ENCODE results near the gene MSMO1.

DNA sequence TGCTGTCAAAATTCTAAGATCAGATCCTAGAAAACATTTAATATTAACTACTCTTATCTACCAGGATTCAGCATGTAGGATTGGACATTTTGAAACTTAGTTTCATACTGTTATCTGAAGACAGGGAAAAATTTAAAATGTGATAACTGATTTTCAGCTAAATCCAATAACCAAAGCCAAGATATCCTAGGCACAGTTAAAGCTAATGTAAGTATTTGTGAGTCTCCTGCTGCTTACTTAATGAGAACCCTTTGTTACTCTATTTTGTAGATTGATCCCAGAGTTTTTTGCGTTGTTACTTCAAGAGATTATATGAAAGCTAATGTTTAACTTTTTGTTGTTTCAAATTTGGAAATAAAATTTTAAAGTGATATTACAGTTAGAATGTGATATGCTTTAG is 53.3 kb downstream of the MSMO1 start:
- no peak for TF ChIP-seq ZNF207 (IDR thresholded peaks at IDR 0.05; ENCODE audit: borderline replicate concordance)
- no peak for TF ChIP-seq TBL1XR1 (IDR thresholded peaks at IDR 0.05; ENCODE audit: low read depth, low read length)
- no peak for TF ChIP-seq ATF3 (IDR thresholded peaks at IDR 0.05; ENCODE audit: borderline replicate concordance, extremely low read depth, low read depth, low read length)

Data from GM12878 (cell line).